Suprapubic skin (tissue), 4 donors: ENCODE measurements around the gene POTEC.
"Not testable (repeated sequence)": the region's sequence is repeated elsewhere in the genome, so short reads cannot be mapped to it uniquely, and the experiment has no call there.

Source experiments
- CTCF ChIP-seq, 2 donors: fragments of 200-600 bp in 1 of 2; fragments of 450-650 bp in 1 of 2; sonication (generic) in 1 of 2; IDR thresholded peaks; one replicate each; pipeline ENCODE4 v1.5.1; 2016 to 2019; ENCODE audit warnings: antibody characterized with exemption in 2 of 2, mild to moderate bottlenecking in 1 of 2, moderate library complexity in 1 of 2
- EP300 ChIP-seq: sonication (generic); formaldehyde crosslinking; IDR thresholded peaks from one replicate; pipeline ENCODE4 v1.6.1; 2017; ENCODE audit warnings: antibody characterized with exemption
- POLR2A ChIP-seq, 2 donors: fragments of 450-650 bp; IDR thresholded peaks; one replicate each; pipeline ENCODE4 v1.6.1; 2017; ENCODE audit warnings: antibody characterized with exemption in 2 of 2, mild to moderate bottlenecking in 2 of 2, moderate library complexity in 2 of 2
- POLR2AphosphoS5 ChIP-seq, 3 donors: sonication (generic); formaldehyde crosslinking; IDR thresholded peaks; one replicate each; pipeline ENCODE4 v1.6.1; 2017; ENCODE audit warnings: antibody characterized with exemption in 3 of 3

GRCh38 chr18:14486926-14487580 lies 56.3 kb downstream of the POTEC start:
- TF ChIP-seq POLR2AphosphoS5 (IDR thresholded peaks at IDR 0.05); CTCF (IDR thresholded peaks at IDR 0.05); POLR2A (IDR thresholded peaks at IDR 0.05); EP300: not testable (repeated sequence)
